ENCODE data around the gene MMP8.
A peak's percentile ranks its signal among the peaks of the same experiment; 100 is the strongest.
"Not testable (repeated sequence)": the region's sequence is repeated elsewhere in the genome, so short reads cannot be mapped to it uniquely, and the experiment has no call there.

Gene MMP8, protein sequence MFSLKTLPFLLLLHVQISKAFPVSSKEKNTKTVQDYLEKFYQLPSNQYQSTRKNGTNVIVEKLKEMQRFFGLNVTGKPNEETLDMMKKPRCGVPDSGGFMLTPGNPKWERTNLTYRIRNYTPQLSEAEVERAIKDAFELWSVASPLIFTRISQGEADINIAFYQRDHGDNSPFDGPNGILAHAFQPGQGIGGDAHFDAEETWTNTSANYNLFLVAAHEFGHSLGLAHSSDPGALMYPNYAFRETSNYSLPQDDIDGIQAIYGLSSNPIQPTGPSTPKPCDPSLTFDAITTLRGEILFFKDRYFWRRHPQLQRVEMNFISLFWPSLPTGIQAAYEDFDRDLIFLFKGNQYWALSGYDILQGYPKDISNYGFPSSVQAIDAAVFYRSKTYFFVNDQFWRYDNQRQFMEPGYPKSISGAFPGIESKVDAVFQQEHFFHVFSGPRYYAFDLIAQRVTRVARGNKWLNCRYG

DNA sequence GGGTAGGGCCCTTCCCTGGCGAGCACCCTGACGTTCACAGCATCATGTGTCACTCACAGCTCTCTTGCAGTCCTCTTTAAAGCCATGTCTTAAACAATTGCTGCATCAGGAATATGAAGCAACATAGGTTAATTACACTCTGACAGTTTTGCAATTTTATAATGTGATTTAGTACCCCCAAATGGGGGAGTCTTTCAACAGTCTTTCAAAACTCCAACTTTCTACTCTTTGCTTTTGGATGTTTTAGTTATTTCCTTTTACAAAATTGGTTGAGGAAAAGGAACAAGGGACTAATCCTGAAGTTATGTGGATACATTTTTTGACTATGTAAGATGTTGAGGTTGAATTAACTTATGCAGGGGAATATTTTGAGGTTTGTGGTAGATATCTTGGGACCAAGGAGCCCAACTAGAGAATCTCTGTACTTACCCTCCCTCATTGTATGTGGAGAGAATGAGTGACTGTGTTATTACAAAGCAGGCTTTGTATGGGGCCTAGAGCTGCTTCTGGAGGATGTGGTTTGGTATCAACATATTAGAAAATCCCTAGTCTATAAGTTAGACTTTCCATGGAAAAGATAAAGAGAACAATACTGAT, at the start of gene MMP8:
MMP8 (minus strand) TSS at position 51 of the 597 bp plus-strand sequence. CDS start 99 bp downstream, outside the sequence.
- no peak for DNase-seq

DNA sequence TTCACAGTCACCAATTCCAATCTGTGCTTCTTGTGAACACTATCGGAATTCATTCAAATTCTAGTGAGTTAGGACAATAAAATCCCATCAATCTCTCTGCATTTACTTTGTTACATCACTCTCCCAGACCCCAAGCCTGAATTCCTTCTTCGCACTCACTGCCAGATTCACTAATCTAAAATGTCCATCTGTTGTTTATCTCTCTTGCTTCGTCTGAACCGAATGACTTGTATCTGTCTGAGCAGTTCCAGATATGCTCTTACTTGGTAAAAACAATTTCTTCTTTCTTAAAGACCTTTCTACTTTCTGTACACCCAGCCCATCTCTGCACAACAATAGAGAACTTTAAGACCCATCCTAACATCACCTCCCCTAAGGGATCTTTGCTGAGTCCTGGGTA, 48.6 kb upstream of the MMP8 start:
- no peak for DNase-seq

DNA sequence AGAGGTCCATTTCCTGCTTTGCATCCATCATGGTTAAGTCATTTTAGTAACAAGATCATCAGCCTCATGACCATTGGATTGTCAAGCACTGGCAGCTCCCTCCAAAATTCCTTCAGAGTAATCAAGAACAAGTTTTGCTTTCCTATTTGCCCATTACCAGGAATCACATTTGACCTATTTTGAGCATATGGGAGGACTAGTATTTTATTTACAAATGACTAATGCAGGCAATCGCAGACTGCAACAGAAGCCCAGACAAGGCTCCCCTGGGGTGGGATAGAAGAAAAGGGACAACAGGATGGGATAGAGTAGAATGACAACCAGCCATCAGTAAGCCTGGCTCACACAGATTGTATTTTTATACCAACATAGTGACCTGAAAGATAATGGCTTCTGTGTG, 46.6 kb upstream of the MMP8 start:
- no peak for DNase-seq

DNA sequence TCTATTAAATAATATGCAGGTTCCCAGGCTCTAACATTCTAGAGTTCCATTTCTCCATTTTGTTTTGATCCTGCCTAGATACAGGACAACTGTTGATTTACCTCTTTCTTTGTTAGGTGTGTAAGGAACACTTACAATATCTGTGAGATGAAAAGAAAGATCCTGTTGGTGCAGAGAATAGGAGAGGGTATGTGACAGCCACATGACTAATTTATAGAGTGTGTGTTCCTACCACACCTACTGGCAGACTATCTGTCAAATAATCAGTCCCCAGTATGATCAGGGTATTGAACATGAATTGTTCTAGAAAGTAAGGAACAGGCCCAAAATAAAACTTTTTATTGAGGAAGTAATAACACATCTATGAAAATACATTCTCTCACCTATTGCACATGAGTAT, 45.4 kb upstream of the MMP8 start:
- no peak for DNase-seq

DNA sequence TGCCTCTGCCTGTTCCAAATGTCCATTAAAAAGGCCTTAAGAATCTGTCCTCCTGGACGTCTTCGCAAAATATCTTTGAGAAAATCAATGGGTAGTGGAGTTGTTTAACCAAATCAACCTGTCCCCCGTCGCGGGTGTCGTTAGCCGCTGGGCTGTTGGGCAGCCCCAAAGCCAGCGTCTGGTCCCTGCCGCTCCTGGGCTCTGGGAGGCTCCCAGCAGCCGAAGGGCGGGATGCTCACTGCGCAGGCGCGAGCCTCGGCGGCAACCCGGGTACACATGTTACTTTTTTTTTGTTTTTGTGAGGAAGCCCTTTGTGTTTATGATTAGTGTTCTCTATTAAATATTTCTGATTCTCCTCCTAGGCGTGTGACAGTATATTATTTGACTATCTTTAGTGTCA, 43.0 kb upstream of the MMP8 start:
- DNase-seq: no peak

DNA sequence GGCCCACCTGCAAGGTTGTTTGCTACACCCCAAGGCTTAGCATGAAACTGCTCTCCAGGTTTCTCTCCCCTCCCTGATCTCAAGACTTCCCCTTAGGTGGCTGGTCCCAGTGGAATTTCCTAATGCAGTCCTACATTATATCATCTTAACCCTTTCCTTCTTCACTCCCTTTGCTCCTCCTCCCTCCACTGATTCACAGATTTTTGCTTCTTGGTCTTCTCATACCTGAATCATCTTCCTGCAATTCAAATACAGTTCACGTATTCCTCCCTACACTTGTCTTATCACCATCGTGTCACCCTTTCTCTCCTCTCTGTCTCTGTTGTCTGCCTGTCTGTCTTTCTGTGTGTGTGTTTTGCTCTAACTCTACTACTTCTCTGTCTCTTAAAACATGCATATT, 38.7 kb upstream of the MMP8 start:
- DNase-seq: no peak

DNA sequence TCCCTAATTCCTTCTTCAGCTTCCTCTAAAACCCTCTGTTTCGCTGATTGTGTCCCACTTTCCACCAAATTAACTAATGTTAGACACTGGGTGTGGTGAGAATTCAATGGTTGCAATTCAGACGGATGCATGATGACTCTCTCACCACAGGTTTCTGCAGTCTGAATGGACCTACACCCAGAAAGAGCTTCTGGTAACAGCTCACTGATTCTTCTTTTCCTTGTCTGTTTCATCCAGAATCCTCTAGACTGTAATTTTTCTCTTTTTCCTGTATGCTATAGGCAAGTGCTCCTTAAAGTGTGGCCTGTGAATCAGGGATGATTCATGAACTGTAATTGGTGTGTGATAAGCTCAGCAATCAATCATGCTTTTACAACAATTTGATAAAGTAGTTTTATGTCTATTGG, 37.6 kb upstream of the MMP8 start:
- DNase-seq: no peak

DNA sequence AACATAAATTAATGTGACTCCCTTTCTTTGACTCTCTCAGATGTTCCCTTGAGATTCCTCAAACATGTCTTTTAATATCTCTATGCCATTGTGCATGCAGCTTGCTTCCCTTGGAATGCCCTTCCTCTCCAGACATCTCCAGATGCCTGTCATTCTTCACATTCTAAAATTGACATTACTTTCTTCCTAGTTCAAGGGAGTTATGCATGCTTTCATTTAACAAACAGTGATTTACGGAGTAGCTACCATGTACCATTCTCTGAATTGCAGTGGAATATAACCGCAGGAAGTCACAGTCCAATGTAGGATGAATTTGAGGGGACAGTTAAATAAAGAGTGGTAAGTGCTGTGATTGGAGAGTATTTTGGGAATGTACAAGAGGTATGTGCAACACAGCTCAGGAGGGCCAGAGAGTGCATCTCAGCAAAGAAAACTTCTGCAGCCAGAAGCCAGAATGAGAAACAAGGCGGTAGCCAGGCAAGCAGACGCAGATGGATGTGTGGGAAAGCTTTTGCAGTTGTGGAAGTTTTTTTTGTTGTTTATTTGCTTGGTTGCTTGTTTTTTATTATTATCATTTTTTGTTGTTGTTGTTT, 37.0 kb upstream of the MMP8 start:
- no peak for DNase-seq

DNA sequence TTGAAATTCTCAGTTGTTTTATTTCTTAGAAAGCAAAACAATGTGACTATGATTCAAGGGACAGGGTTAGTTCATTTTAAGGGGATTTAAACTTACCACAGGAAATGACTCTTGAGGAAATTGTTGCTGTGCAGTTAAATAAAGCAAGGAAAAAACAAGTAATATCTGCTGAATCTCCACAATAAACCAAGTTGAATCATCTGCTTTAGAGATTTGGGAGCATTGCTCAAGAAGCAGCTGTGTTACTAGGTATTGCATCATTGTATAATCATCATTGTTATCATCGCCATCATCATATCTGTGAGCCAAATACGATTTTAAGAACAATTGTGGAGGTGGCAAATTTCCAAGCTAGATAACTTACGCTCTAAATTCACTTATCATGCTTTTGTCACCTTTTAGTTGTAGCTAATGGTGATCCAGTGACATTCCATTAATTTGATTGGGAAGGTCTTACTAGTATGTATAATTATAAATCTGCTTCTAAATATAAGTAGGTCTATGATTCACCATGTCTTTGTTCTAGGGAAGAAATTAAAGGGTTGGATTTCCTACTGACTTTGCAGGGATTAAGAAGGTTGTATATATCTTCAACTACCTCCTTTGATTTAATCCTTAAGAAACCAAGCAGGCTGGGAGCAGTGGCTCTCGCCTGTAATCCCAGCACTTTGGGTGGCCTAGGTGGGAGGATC, 35.7 kb upstream of the MMP8 start:
- no peak for DNase-seq

DNA sequence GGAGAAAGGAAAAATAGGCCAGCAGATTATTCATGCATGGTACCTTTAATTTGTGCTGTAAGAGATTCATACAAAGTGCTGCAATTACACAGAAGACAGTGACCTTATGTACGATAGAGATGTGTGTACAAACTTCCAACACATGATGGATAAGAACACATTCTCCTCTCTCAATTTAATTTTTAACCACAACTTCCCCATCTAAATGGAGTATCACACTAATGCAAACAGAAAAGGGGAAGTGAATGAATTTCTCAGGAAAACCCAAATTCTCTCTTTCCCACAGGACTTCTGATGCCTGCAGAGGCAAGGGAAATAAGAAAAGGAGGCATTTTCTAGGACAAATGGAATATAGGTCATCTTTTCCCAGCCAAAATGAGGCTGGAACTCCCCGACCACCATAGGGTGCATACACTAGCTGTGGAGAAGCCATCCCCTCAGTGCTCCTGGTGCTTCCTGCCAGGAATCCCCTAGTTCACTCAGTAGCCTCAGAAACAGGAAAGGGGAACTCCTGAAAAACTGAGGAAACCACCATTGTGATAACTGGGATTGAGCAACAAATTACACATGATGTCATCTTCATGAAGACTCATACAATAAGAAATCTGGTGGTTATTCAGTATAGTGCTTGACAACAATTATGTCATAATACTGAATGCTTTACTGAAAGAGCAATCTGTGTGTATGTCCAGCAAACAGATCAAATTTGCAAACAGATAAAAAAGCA, 33.2 kb upstream of the MMP8 start:
- DNase-seq: peak; percentile 4

DNA sequence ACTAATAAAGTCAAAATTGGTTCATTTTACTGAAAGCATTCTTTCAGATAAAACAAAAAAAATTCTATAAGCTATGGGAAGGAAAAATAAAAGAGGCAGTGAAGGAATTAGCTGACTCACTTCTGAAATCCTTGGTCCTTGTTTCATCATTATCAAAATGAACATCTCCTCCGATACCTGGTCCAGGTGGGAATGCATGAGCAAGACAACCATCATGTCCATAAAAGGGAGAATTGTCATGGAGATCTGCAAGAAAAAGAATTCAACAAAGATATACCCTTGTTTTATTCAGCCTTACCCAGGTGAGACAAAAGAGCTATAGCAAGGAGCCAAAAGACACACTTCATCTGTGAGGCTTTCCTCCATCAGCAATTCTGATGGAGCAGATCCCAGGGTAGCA, 28.5 kb upstream of the MMP8 start:
- DNase-seq: no peak

DNA sequence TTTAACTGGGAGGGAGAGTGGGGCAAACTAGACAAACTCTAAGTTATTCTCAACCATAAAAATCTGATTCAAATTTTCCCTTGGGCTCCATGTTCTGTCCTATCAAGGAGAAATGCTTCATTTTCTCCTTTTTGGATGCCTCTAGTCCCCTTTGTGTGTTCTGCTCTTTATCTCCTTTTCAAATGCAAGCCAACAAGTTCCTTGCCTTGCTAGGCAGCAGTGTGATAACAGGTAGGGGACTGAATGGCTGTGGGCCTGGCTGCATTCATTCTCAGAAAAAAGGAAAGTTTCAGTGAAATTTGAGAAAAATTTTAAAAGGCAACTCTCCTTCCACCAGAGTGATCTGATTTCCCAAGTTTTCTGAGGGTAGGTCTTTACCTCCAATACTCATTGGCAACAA, 26.9 kb upstream of the MMP8 start:
- no peak for DNase-seq

DNA sequence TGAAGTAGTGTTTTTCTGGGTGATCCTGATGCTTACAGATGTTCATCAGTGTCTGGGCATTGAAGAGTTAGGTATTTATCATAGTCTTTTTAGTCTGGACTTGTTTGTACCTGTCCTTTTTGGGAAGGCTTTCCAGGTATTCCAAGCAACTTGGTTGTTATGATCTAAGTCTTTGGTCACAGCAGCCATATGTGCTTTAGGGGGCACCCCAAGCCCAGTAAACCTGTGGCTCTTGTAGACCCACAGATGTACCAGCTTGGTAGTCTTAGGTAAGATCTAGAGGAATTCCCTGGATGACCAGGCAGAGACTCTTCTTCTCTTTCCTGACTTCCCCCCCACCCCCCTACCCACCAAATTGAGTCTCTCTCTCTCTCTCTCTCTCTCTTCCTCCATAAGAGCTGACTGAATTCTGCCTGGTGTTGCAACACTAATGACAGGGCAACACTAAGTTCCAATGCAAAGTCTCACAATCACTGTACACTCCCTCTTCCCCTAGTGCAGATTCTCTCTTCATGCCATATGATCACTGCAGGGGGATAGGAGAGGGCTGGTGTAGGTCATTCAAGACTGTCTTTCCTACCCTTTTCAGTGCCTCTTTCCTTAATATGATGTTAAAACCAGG, 24.5 kb upstream of the MMP8 start:
- no peak for DNase-seq

DNA sequence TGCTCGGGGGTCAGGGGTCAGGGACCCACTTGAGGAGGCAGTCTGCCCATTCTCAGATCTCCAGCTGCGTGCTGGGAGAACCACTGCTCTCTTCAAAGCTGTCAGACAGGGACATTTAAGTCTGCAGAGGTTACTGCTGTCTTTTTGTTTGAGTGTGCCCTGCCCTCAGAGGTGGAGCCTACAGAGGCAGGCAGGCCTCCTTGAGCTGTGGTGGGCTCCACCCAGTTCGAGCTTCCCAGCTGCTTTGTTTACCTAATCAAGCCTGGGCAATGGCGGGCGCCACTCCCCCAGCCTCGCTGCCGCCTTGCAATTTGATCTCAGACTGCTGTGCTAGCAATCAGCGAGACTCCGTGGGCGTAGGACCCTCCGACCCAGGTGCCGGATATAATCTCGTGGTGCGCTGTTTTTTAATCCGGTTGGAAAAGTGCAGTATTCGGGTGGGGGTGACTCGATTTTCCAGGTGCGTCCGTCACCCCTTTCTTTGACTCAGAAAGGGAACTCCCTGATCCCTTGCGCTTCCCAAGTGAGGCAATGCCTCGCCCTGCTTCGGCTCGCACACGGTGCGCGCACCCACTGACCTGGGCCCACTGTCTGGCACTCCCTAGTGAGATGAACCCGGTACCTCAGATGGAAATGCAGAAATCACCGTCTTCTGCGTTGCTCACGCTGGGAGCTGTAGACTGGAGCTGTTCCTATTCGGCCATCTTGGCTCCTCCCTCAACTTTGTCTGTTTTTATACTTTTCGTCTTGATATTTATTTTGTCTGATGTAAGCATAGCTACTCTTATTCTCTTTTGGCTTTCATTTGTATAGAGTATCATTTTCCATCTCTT, 22.2 kb upstream of the MMP8 start:
- not testable (repeated sequence) for DNase-seq

DNA sequence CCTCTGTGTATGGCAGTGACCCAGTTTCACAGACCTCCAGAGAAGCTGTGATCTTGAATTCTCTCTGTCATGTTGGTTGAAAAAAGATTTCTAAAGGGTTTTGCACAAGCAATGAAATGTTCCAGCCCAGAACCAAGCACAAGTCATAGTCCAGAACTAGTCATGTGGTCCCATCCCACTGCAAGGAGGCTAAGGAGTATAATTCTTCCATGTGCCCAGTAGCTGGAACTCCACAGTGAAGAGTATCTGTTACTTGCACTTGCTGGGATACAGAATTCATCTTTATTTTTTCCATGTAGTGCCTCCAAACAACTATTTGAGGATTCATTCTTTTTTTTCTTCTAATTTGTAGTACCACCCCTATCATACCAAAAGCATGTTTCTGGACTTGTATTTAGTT, 9.9 kb upstream of the MMP8 start:
- no peak for DNase-seq

DNA sequence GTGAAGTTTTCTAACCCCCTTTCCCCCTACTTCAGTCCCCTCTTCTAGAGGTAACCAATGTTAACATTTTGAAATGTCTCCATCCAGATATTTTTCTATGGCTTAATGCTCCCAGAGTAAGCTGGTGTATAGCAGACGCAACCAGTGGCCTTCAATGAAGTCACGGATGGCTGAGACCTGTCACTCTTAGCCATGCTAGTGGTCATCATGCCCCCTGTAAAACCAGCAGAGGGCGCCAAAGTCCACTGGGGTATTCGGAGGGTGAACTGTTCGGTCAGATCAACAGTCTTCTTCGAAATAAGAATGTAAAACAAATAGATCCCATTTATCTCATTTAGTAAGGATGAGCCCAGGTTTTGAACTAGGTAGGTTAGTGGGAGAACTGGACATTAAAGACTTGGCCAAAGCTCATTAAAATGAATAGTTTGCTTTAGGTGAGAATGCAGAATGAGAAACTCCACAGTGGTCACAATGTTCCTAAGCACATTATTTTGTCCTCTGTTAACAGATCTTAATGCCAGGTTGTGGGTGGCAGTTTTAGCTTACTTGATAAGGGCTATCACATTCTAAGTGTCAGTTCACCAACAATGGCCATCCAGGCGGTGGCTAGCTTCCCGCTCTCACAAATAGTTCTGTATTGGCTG, 8.6 kb upstream of the MMP8 start:
- peak; percentile 22 for DNase-seq

DNA sequence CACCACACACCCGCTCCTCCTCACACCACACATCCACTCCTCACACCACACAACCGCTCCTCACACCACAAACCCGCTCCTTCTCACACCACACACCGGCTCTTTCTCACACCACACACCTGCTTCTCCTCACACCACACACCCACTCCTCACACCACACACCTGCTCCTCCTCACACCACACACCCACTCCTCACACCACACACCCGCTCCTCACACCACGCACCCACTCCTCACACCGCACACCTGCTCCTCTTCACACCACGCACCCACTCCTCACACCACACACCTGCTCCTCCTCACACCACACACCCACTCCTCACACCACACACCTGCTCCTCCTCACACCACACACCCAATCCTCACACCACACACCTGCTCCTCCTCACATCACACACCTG, 6.2 kb upstream of the MMP8 start:
- DNase-seq: not testable (repeated sequence)

DNA sequence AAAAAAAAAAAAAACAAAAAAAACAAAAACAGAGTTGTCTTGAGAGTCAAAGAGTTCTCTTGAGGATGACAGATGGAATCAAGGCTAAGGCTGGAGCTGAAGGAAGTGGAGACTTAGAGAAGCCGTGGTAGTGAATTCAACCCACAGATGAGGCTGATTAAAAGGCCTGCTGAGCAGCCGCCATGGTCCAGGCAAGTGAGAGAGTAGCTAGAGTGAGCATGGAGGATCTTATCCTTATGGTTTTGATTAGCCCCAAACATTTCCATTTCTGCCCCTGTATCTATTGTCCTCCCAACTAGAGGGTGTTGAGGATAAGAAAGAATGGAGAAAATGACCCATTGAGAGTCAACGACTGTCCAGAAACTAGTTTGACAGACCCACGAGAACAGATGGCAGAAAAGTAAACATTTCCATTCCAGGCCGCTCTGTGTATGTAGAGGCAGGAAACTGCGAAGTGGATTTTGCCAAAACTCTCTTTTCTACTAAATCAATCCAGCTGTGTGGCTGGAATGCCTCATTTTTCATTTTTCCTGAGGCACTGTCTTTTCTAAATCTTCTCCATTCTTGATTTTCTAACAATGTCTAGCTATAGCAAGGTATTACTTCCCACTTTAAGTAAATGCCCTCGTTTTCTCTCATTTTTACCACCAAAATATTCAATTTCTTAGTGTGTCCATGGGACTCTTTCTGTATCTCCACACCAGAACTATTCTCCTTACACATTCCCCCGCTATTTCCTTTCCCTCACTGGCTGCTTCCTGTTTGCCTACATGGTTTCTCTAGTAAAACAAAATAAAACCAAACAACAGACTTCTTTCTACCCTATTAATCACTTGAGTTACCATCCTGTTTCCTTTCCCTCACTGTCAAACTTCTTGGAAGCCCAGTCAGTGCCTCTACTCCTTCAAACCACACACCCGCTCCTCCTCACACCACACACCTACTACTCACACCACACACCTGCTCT, 5.4 kb upstream of the MMP8 start:
- DNase-seq: no peak

DNA sequence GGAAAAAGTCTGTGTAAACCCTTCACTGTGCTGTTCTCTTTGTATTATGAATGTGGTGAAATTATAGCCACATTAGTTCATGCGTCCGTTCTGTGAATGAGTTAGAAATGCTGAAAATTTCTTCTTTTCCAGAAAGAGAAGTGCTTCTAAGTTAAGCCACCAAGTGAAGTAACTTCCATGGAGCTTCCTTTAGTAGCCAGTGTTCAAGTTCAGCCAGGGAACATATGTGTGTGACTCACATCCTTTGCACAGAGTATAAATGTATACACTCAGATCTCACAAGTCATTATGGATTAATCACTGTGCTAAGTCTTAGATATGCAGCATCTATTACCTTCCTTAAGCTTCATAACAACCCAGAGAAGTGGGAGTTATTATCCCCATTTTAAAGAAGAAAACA, 3.1 kb upstream of the MMP8 start:
- DNase-seq: peak; percentile 1

DNA sequence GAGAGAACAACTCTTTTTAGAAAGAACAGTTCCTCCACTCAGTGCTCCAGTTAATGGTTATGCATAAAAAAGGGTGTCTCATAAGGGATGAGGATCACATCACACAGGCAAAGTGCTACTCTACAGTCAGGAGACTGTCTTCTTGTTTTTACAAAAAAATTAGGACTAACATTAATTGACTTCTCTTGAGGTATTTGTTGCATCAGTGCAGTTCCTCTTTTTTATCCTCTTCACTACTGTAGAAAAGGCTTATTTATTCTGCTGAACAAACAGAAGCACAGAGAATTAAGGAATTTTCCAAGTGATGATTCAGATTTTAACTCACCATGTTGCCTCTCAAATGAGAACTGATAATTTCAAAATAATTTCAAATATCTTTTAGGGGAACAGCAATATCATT, 1.9 kb downstream of the MMP8 start:
- DNase-seq: no peak

Data from CD4-positive, alpha-beta T cell treated with Interferon gamma for 1 hour (primary cell).